Measurements from ENCODE around the gene FBXW11.

The FBXW11 gene

DNA sequence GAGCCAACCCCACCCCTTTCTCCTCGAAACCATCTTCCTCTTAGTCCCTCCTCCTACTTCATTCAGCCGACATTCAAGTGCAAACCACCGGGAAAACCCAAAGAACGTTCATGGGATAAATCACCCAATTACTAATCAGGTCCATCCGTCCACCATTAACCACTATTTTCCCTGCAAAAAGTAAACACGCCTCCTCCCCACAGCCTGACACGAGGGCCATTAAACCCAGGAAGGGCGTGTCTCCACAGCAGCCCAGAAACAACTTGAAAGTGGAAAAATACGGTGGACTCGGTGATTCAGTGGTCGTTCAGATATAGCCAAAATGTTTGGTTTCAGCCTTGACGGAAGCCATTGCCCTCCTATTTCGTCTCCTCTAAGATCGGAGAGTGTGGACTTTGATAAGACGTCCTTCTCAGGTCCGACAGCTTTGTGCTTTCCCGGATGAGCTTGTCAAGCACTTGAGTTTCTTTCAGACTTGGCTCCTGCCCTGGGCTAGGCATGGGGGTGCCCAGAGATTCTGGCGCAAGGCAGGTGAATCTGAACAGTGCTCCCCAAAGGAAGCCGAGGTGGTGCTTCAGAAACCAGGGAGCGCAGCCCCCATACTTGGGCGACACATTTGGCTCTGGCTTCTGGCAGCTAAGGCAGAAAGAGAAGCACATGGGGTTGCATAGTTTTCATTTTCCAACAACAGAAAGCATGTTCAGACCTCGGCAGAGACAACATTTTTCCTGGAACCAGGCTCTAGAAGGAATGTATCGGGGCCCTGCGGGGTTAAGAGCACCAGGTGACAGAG lies 164.3 kb downstream of the FBXW11 start:
- no peak overlapping the region for H3K4me2 ChIP-seq (ENCODE audit: low read depth, low read length, poor library complexity, severe bottlenecking)
- no peak overlapping the region for H2AFZ ChIP-seq (ENCODE audit: low read length)

GRCh38 chr5:171840711-171841522 lies 165.5 kb downstream of the FBXW11 start:
- Histone ChIP-seq H3K36me3 (ENCODE audit: insufficient read depth, low read length) (no peaks in the 10 kb centered on the region), H3K4me2 (ENCODE audit: low read depth, low read length, poor library complexity, severe bottlenecking) (no peak overlapping the region), H3K79me2 (ENCODE audit: insufficient read depth, low read length) (no peaks in the 10 kb centered on the region), H3K9me2 (replicated peaks; ENCODE audit: low read depth, low read length) (no peaks in the 10 kb centered on the region), H3K9ac (ENCODE audit: low read depth, low read length, poor library complexity, severe bottlenecking) (no peak overlapping the region), H3F3A (ENCODE audit: low read depth) (no peaks in the 10 kb centered on the region), H3K4me1 (ENCODE audit: insufficient read depth, low read length, poor library complexity, severe bottlenecking) (peaks cover 10% of the 10 kb centered on the region), H3K4me3 (ENCODE audit: low read length, poor library complexity, severe bottlenecking) (no peak overlapping the region), H2AFZ (ENCODE audit: low read length) (no peak overlapping the region), H4K20me1 (ENCODE audit: insufficient read depth, low read length, poor library complexity, severe bottlenecking) (no peaks in the 10 kb centered on the region), H3K9me3 (ENCODE audit: insufficient read depth, low read depth, low read length) (no peaks in the 10 kb centered on the region), H3K27me3 (ENCODE audit: insufficient read depth, low read length, poor library complexity, severe bottlenecking) (no peaks in the 10 kb centered on the region)
- TF ChIP-seq EZH2phosphoT487 (IDR thresholded peaks at IDR 0.05; ENCODE audit: borderline replicate concordance) = no peak
- TF ChIP-seq, protein P1, sequence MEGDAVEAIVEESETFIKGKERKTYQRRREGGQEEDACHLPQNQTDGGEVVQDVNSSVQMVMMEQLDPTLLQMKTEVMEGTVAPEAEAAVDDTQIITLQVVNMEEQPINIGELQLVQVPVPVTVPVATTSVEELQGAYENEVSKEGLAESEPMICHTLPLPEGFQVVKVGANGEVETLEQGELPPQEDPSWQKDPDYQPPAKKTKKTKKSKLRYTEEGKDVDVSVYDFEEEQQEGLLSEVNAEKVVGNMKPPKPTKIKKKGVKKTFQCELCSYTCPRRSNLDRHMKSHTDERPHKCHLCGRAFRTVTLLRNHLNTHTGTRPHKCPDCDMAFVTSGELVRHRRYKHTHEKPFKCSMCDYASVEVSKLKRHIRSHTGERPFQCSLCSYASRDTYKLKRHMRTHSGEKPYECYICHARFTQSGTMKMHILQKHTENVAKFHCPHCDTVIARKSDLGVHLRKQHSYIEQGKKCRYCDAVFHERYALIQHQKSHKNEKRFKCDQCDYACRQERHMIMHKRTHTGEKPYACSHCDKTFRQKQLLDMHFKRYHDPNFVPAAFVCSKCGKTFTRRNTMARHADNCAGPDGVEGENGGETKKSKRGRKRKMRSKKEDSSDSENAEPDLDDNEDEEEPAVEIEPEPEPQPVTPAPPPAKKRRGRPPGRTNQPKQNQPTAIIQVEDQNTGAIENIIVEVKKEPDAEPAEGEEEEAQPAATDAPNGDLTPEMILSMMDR (conservative IDR thresholded peaks at IDR 0.05; ENCODE audit: low read length) = no peak

More for the DNA sequence above, 164.3 kb downstream of the FBXW11 start:
- H3K27me3 ChIP-seq (ENCODE audit: insufficient read depth, low read length, poor library complexity, severe bottlenecking) = no peaks in the 10 kb centered on the region
- no peaks in the 10 kb centered on the region for H4K20me1 ChIP-seq (ENCODE audit: insufficient read depth, low read length, poor library complexity, severe bottlenecking)
- no peaks in the 10 kb centered on the region for H3K9me3 ChIP-seq (ENCODE audit: insufficient read depth, low read depth, low read length)
- peaks cover 10% of the 10 kb centered on the region for H3K4me1 ChIP-seq (ENCODE audit: insufficient read depth, low read length, poor library complexity, severe bottlenecking)
- H3F3A ChIP-seq (ENCODE audit: low read depth) = no peaks in the 10 kb centered on the region
- no peak overlapping the region for H3K9ac ChIP-seq (ENCODE audit: low read depth, low read length, poor library complexity, severe bottlenecking)
- no peaks in the 10 kb centered on the region for H3K79me2 ChIP-seq (ENCODE audit: insufficient read depth, low read length)
- no peak overlapping the region for H3K4me3 ChIP-seq (ENCODE audit: low read length, poor library complexity, severe bottlenecking)
- no peaks in the 10 kb centered on the region for H3K9me2 ChIP-seq (replicated peaks; ENCODE audit: low read depth, low read length)
- H3K36me3 ChIP-seq (ENCODE audit: insufficient read depth, low read length) = no peaks in the 10 kb centered on the region
- TF ChIP-seq, protein P1 (conservative IDR thresholded peaks at IDR 0.05; ENCODE audit: low read length) = no peak
- TF ChIP-seq EZH2phosphoT487 (IDR thresholded peaks at IDR 0.05; ENCODE audit: borderline replicate concordance) = no peak

GRCh38 chr5:171840066-171840465 lies 166.4 kb downstream of the FBXW11 start:
- Histone ChIP-seq H3K36me3 (ENCODE audit: insufficient read depth, low read length) (no peaks in the 10 kb centered on the region), H3K4me1 (ENCODE audit: insufficient read depth, low read length, poor library complexity, severe bottlenecking) (peaks cover 10% of the 10 kb centered on the region), H3K9me3 (ENCODE audit: insufficient read depth, low read depth, low read length) (no peaks in the 10 kb centered on the region), H3K4me3 (ENCODE audit: low read length, poor library complexity, severe bottlenecking) (no peak overlapping the region), H3K4me2 (ENCODE audit: low read depth, low read length, poor library complexity, severe bottlenecking) (no peak overlapping the region), H3K27me3 (ENCODE audit: insufficient read depth, low read length, poor library complexity, severe bottlenecking) (no peaks in the 10 kb centered on the region), H4K20me1 (ENCODE audit: insufficient read depth, low read length, poor library complexity, severe bottlenecking) (no peaks in the 10 kb centered on the region), H2AFZ (ENCODE audit: low read length) (no peak overlapping the region), H3F3A (ENCODE audit: low read depth) (no peaks in the 10 kb centered on the region), H3K9ac (ENCODE audit: low read depth, low read length, poor library complexity, severe bottlenecking) (no peak overlapping the region), H3K9me2 (replicated peaks; ENCODE audit: low read depth, low read length) (no peaks in the 10 kb centered on the region), H3K79me2 (ENCODE audit: insufficient read depth, low read length) (no peaks in the 10 kb centered on the region)
- TF ChIP-seq EZH2phosphoT487 (IDR thresholded peaks at IDR 0.05; ENCODE audit: borderline replicate concordance) = no peak
- TF ChIP-seq, protein P1 (conservative IDR thresholded peaks at IDR 0.05; ENCODE audit: low read length) = no peak

Measured in Loucy (cell line).